HepG2 (cell line): ENCODE results near the gene CRLF1. TPM values are rescaled to one million over a fixed set of nuclear protein-coding genes. Genes with fewer than 3 reads are reported as not detected.

Source experiments
- GATAD2A ChIP-seq: IDR thresholded peaks from 2 replicates; pipeline ENCODE4 v1.6.1; 2016
- JARID2 ChIP-seq: sonication (generic); formaldehyde crosslinking; IDR thresholded peaks from 2 replicates; pipeline ENCODE4 v1.8.1; 2023; ENCODE audit warnings: missing genetic modification reagents, inconsistent platforms; ENCODE audit not compliant: insufficient replicate concordance
- KDM4B ChIP-seq: sonication (generic); formaldehyde crosslinking; IDR thresholded peaks from 2 replicates; pipeline ENCODE4 v1.4.0; 2020; ENCODE audit warnings: missing genetic modification reagents
- MTA3 ChIP-seq: sonication (generic); formaldehyde crosslinking; IDR thresholded peaks from 2 replicates; pipeline ENCODE4 v1.4.0; 2020; ENCODE audit warnings: missing genetic modification reagents
- NFE2L2 ChIP-seq: fragments of 150-350 bp; IDR thresholded peaks from 2 replicates; pipeline ENCODE4 v1.6.1; 2014; ENCODE audit warnings: low read length
- PAXIP1 ChIP-seq: sonication (generic); formaldehyde crosslinking; conservative IDR thresholded peaks from 2 replicates; pipeline ENCODE4 v1.4.0; 2020; ENCODE audit warnings: mild to moderate bottlenecking, missing genetic modification reagents, moderate library complexity
- RXRB ChIP-seq: IDR thresholded peaks from 2 replicates; pipeline ENCODE4 v1.6.1; 2016; ENCODE audit warnings: borderline replicate concordance, missing genetic modification reagents, missing compliant biosample characterization
- SAFB2 ChIP-seq: sonication (generic); formaldehyde crosslinking; IDR thresholded peaks from 2 replicates; pipeline ENCODE4 v1.5.1; 2020; ENCODE audit warnings: missing genetic modification reagents, low read depth, mild to moderate bottlenecking, borderline replicate concordance
- TARDBP ChIP-seq: sonication (generic); formaldehyde crosslinking; IDR thresholded peaks from 2 replicates; pipeline ENCODE4 v1.8.0; 2022; ENCODE audit warnings: mild to moderate bottlenecking, missing genetic modification reagents
- TEAD3 ChIP-seq: optimal IDR thresholded peaks from 2 replicates; pipeline ENCODE3; 2016; ENCODE audit warnings: borderline replicate concordance
- ZBTB39 ChIP-seq: sonication (generic); formaldehyde crosslinking; IDR thresholded peaks from 2 replicates; pipeline ENCODE4 v1.5.0; 2020; ENCODE audit warnings: missing genetic modification reagents
- ZBTB49 ChIP-seq: sonication (generic); formaldehyde crosslinking; IDR thresholded peaks from 2 replicates; pipeline ENCODE4 v1.4.0; 2020; ENCODE audit warnings: missing genetic modification reagents, borderline replicate concordance
- ZBTB7B ChIP-seq: sonication (generic); formaldehyde crosslinking; IDR thresholded peaks from 2 replicates; pipeline ENCODE4 v1.4.0; 2020; ENCODE audit warnings: missing genetic modification reagents
- ZNF18 ChIP-seq: sonication (generic); formaldehyde crosslinking; IDR thresholded peaks from 2 replicates; pipeline ENCODE4 v1.8.0; 2022; ENCODE audit warnings: mild to moderate bottlenecking, missing genetic modification reagents; ENCODE audit not compliant: insufficient replicate concordance
- ZNF431 ChIP-seq: sonication (generic); formaldehyde crosslinking; IDR thresholded peaks from 2 replicates; pipeline ENCODE4 v1.9.0; 2022; ENCODE audit warnings: missing genetic modification reagents, low read depth, mild to moderate bottlenecking, borderline replicate concordance
- ZNF570 ChIP-seq: sonication (generic); formaldehyde crosslinking; IDR thresholded peaks from 2 replicates; pipeline ENCODE4 v1.4.0; 2020; ENCODE audit warnings: mild to moderate bottlenecking, missing genetic modification reagents, borderline replicate concordance
- ZNF674 ChIP-seq: sonication (generic); formaldehyde crosslinking; IDR thresholded peaks from 2 replicates; pipeline ENCODE4 v1.5.0; 2020; ENCODE audit warnings: low read depth, mild to moderate bottlenecking, missing genetic modification reagents
- polyA plus RNA-seq, 8 experiments: library from polyadenylated mRNA; depleted of rRNA in 3 of 8; stranded (reverse) in 7 of 8; unstranded in 1 of 8; fragments of >200 nt; fragmentation: Illumina TruSeq in 4 of 8; extraction: Trizol in 4 of 8; gene quantifications; 2 replicates each; pipeline versions ENCODE4 v1.2.1 to v1.2.3, GENCODE V29; 2011 to 2016; ENCODE audit warnings: low read depth in 4 of 8, missing spikeins in 1 of 8, mixed read lengths in 1 of 8; ENCODE audit not compliant: insufficient read depth in 1 of 8
- total RNA-seq, 5 experiments: library from RNA; depleted of rRNA; stranded (reverse); fragments of >200 nt; fragmentation: Illumina TruSeq; extraction: Trizol; gene quantifications; 2 replicates each; pipeline ENCODE4 v1.2.3, GENCODE V29; 2016; ENCODE audit warnings: low read depth in 1 of 5
- TF ChIP-seq, protein P1 (sequence below): sonication (generic); formaldehyde crosslinking; conservative IDR thresholded peaks from 2 replicates; pipeline ENCODE4 v1.8.1; 2023; ENCODE audit warnings: missing genetic modification reagents

CRLF1 gene
- total and polyA plus RNA-seq, 2 of the 13 experiments (the other 11 are each of a cell fraction or from before 2014, with no cell fraction given): 217 to 296 TPM

- no peak for TF ChIP-seq ZNF18 (CRISPR knock-in tag)
- no peak for TF ChIP-seq MTA3 (CRISPR knock-in tag)
- peak; percentile 53; the same call in 1 of the 2 replicates for TF ChIP-seq PAXIP1 (CRISPR knock-in tag)
- no peak; the same call in 1 of the 2 replicates for TF ChIP-seq TARDBP
- TF ChIP-seq ZBTB39 (CRISPR knock-in tag): no peak
- TF ChIP-seq RXRB (CRISPR knock-in tag): peak; percentile 73
- TF ChIP-seq SAFB2 (CRISPR knock-in tag): peak; percentile 20
- peak; percentile 67; the same call in 1 of the 2 replicates for TF ChIP-seq GATAD2A (CRISPR knock-in tag)
- no peak for TF ChIP-seq ZNF570 (CRISPR knock-in tag)
- TF ChIP-seq, protein P1, sequence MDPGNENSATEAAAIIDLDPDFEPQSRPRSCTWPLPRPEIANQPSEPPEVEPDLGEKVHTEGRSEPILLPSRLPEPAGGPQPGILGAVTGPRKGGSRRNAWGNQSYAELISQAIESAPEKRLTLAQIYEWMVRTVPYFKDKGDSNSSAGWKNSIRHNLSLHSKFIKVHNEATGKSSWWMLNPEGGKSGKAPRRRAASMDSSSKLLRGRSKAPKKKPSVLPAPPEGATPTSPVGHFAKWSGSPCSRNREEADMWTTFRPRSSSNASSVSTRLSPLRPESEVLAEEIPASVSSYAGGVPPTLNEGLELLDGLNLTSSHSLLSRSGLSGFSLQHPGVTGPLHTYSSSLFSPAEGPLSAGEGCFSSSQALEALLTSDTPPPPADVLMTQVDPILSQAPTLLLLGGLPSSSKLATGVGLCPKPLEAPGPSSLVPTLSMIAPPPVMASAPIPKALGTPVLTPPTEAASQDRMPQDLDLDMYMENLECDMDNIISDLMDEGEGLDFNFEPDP (CRISPR knock-in tag): no peak
- TF ChIP-seq ZNF431 (CRISPR knock-in tag): peak; percentile 68
- no peak for TF ChIP-seq JARID2 (CRISPR knock-in tag)
- no peak for TF ChIP-seq ZNF674 (CRISPR knock-in tag)
- TF ChIP-seq ZBTB49 (CRISPR knock-in tag): no peak
- peak; percentile 88 for TF ChIP-seq KDM4B (CRISPR knock-in tag)
- TF ChIP-seq ZBTB7B (CRISPR knock-in tag): peak; percentile 99
- TF ChIP-seq NFE2L2: no peak
- peak; percentile 61 for TF ChIP-seq TEAD3
Observed at GRCh38 chr19:18588611-18589379, 17.8 kb downstream of the CRLF1 start, which contains the start of gene REX1BD (continued).
